HFF-Myc (cell line): ENCODE results near the gene PCNT.
"Not testable (repeated sequence)": the region's sequence is repeated elsewhere in the genome, so short reads cannot be mapped to it uniquely, and the experiment has no call there.

Source experiments
- DNase-seq: peaks from one replicate; pipeline ENCODE4 v3.0.0-alpha.2; 2011; ENCODE audit warnings: low read depth; ENCODE audit errors: extremely low read depth
- H3K4me3 ChIP-seq: replicated peaks from 2 replicates; pipeline ENCODE4 v1.5.1; 2011; ENCODE audit warnings: low read depth, mild to moderate bottlenecking, control low read depth, low read length
- CTCF ChIP-seq: IDR thresholded peaks from 2 replicates; pipeline ENCODE4 v1.5.1; 2012; ENCODE audit warnings: mild to moderate bottlenecking, low read depth, low read length, control low read depth; ENCODE audit errors: missing control alignments

Gene PCNT

GRCh38 chr21:46429754-46430681, 106.1 kb downstream of the PCNT start:
- no peak overlapping the region for H3K4me3 ChIP-seq
- no peak for TF ChIP-seq CTCF

GRCh38 chr21:46431448-46431847, 107.5 kb downstream of the PCNT start:
- DNase-seq = no peak
- no peak for TF ChIP-seq CTCF

More at GRCh38 chr21:46429754-46430681, 106.1 kb downstream of the PCNT start:
- DNase-seq = no peak

GRCh38 chr21:46431884-46432488, 108.0 kb downstream of the PCNT start:
- DNase-seq = no peak
- H3K4me3 ChIP-seq = no peak overlapping the region
- TF ChIP-seq CTCF = no peak

More at GRCh38 chr21:46431448-46431847, 107.5 kb downstream of the PCNT start:
- no peak overlapping the region for H3K4me3 ChIP-seq

GRCh38 chr21:46433116-46433515, 109.2 kb downstream of the PCNT start:
- DNase-seq, H3K4me3 ChIP-seq: not testable (repeated sequence)

- DNase-seq = no peak
Measured at GRCh38 chr21:46434322-46434958, 110.5 kb downstream of the PCNT start.

GRCh38 chr21:46435786-46436227, 111.9 kb downstream of the PCNT start:
- TF ChIP-seq CTCF = no peak
- no peak overlapping the region for H3K4me3 ChIP-seq
- no peak for DNase-seq

More at GRCh38 chr21:46434322-46434958, 110.5 kb downstream of the PCNT start:
- TF ChIP-seq CTCF = no peak
- no peak overlapping the region for H3K4me3 ChIP-seq

GRCh38 chr21:46436621-46437020, 112.7 kb downstream of the PCNT start:
- TF ChIP-seq CTCF = no peak
- no peak for DNase-seq
- H3K4me3 ChIP-seq = no peak overlapping the region
